Measurements from ENCODE around the gene KANK4.

KANK4 gene

GRCh38 chr1:62301726-62302390 is 17.4 kb downstream of the KANK4 start:
- Mint-ChIP-seq H3K4me1 (ENCODE audit: low read depth) (no peaks in the 10 kb centered on the region), H3K27ac (no peak overlapping the region), H3K27me3 (no peaks in the 10 kb centered on the region), H3K36me3 (no peaks in the 10 kb centered on the region), H3K4me3 (no peak overlapping the region), H3K9me3 (ENCODE audit: low read depth) (no peaks in the 10 kb centered on the region)

GRCh38 chr1:62299426-62300200 is 19.6 kb downstream of the KANK4 start:
- Mint-ChIP-seq H3K4me1 (ENCODE audit: low read depth) (peaks cover 14% of the 10 kb centered on the region), H3K27ac (no peak overlapping the region), H3K9me3 (ENCODE audit: low read depth) (no peaks in the 10 kb centered on the region), H3K4me3 (no peak overlapping the region), H3K27me3 (no peaks in the 10 kb centered on the region), H3K36me3 (no peaks in the 10 kb centered on the region)

- H3K36me3 Mint-ChIP-seq = no peaks in the 10 kb centered on the region
- peaks cover 14% of the 10 kb centered on the region for H3K4me1 Mint-ChIP-seq (ENCODE audit: low read depth)
- H3K27ac Mint-ChIP-seq = no peak overlapping the region
- H3K27me3 Mint-ChIP-seq = peaks cover 2% of the 10 kb centered on the region
- H3K9me3 Mint-ChIP-seq (ENCODE audit: low read depth) = no peaks in the 10 kb centered on the region
- peak overlapping the region; percentile 15 for H3K4me3 Mint-ChIP-seq
Measured at GRCh38 chr1:62295921-62296491, 23.2 kb downstream of the KANK4 start.

GRCh38 chr1:62294261-62294660 is 25.0 kb downstream of the KANK4 start:
- H3K4me3 Mint-ChIP-seq = no peak overlapping the region
- no peaks in the 10 kb centered on the region for H3K9me3 Mint-ChIP-seq (ENCODE audit: low read depth)
- H3K36me3 Mint-ChIP-seq = peaks cover 3% of the 10 kb centered on the region
- no peak overlapping the region for H3K27ac Mint-ChIP-seq
- H3K27me3 Mint-ChIP-seq = peaks cover 5% of the 10 kb centered on the region
- peaks cover 14% of the 10 kb centered on the region for H3K4me1 Mint-ChIP-seq (ENCODE audit: low read depth)

DNA sequence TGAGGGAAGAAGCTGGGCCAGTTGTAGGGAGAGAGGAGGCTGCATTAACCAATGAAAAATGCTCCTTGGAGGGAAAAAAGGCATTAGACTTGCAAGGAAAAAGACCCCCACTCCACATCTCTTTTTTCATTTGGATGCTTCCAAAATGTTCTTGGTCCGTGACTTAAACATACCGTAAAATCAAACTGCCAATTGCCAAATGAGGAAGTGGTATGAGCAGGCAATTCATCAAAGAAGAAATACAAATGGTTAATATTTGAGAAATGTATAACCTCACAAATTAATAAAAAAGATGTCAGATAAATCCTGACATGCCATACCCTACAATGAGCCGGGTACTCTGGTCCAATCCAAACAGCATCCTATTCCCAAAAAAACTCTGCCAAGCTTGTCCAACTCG is 30.6 kb downstream of the KANK4 start:
- H3K36me3 Mint-ChIP-seq = peaks cover 3% of the 10 kb centered on the region
- no peaks in the 10 kb centered on the region for H3K4me1 Mint-ChIP-seq (ENCODE audit: low read depth)
- H3K4me3 Mint-ChIP-seq = no peak overlapping the region

DNA sequence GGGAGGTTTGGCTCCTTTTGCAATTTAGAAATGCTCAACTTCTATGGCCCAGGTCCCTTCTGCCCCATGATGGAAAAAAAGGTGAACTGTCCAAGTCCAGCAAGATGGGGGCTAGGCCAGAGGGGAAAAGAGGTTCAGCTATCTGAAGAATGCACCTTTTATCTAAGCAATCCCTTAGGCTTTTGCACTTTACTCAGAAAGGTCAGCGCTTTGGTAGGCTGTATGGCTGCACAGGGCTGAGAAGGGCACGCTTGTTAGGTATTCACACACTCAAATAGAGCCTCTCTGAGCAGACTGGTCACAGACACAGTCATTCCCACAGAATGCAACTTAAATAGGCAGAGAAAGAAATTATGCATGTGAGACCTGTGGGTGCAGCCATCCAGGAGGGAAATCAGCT is 31.0 kb downstream of the KANK4 start:
- Mint-ChIP-seq H3K27ac (no peak overlapping the region), H3K9me3 (ENCODE audit: low read depth) (no peaks in the 10 kb centered on the region), H3K36me3 (peaks cover 3% of the 10 kb centered on the region), H3K4me3 (no peak overlapping the region), H3K27me3 (peaks cover 15% of the 10 kb centered on the region), H3K4me1 (ENCODE audit: low read depth) (no peaks in the 10 kb centered on the region)

More for the DNA sequence above, 30.6 kb downstream of the KANK4 start:
- no peak overlapping the region for H3K27ac Mint-ChIP-seq
- peaks cover 15% of the 10 kb centered on the region for H3K27me3 Mint-ChIP-seq
- H3K9me3 Mint-ChIP-seq (ENCODE audit: low read depth) = no peaks in the 10 kb centered on the region

GRCh38 chr1:62286786-62287224 is 32.4 kb downstream of the KANK4 start:
- H3K36me3 Mint-ChIP-seq = peaks cover 3% of the 10 kb centered on the region
- peaks cover 14% of the 10 kb centered on the region for H3K27me3 Mint-ChIP-seq
- no peaks in the 10 kb centered on the region for H3K4me1 Mint-ChIP-seq (ENCODE audit: low read depth)
- no peak overlapping the region for H3K27ac Mint-ChIP-seq
- no peaks in the 10 kb centered on the region for H3K9me3 Mint-ChIP-seq (ENCODE audit: low read depth)
- no peak overlapping the region for H3K4me3 Mint-ChIP-seq

DNA sequence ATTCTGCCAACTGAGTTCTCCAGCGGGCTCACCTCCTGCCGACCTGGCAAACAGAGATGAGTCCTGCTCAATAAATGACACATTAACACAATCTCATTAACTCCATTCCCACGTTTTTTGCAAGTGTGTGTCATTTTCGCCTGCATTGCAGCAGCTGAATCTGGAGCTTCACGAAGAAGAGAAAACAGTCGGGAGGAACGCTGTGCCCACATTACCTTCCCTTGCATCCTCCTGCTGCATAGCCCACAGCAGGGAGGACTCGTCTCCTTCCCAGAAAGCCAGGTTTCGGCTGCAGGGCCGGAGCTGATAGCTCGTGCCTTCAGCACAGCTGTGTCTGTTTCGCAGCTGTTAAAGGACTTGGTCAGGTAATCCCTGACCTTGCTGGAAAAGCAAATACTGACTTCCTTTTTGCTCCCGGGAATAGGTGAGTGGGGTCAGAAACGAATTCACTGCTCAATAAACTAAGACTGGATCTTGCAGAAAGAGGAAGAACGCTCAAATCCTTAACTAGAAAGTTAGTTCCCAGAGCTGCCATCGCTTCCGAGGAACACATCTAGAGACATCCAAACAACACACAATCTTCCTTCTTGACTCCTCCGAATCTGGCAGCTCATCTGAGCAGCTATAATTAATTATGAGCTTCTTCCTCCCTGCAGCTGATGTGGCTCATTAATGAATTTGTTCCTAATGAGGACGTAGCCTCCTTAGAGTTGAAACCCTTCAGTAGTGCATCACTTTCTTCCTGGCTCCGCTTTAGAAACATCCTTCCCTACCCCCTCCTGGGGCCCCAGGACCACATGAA is 33.0 kb downstream of the KANK4 start:
- Mint-ChIP-seq H3K4me1 (ENCODE audit: low read depth) (no peaks in the 10 kb centered on the region), H3K4me3 (no peak overlapping the region), H3K9me3 (ENCODE audit: low read depth) (no peaks in the 10 kb centered on the region), H3K27ac (no peak overlapping the region), H3K27me3 (peaks cover 14% of the 10 kb centered on the region), H3K36me3 (peaks cover 3% of the 10 kb centered on the region)

GRCh38 chr1:62285440-62285839 is 33.8 kb downstream of the KANK4 start:
- Mint-ChIP-seq H3K27me3 (peaks cover 13% of the 10 kb centered on the region), H3K9me3 (ENCODE audit: low read depth) (no peaks in the 10 kb centered on the region), H3K27ac (no peak overlapping the region), H3K4me3 (no peak overlapping the region), H3K4me1 (ENCODE audit: low read depth) (no peaks in the 10 kb centered on the region), H3K36me3 (peaks cover 2% of the 10 kb centered on the region)

GRCh38 chr1:62283986-62284385 is 35.2 kb downstream of the KANK4 start:
- H3K9me3 Mint-ChIP-seq (ENCODE audit: low read depth) = no peaks in the 10 kb centered on the region
- H3K27me3 Mint-ChIP-seq = peaks cover 12% of the 10 kb centered on the region
- H3K36me3 Mint-ChIP-seq = peaks cover 2% of the 10 kb centered on the region
- H3K4me1 Mint-ChIP-seq (ENCODE audit: low read depth) = no peaks in the 10 kb centered on the region
- H3K4me3 Mint-ChIP-seq = no peak overlapping the region
- no peak overlapping the region for H3K27ac Mint-ChIP-seq

- H3K27ac Mint-ChIP-seq = no peak overlapping the region
- H3K27me3 Mint-ChIP-seq = peaks cover 12% of the 10 kb centered on the region
- no peak overlapping the region for H3K4me3 Mint-ChIP-seq
- H3K4me1 Mint-ChIP-seq (ENCODE audit: low read depth) = no peaks in the 10 kb centered on the region
- no peaks in the 10 kb centered on the region for H3K9me3 Mint-ChIP-seq (ENCODE audit: low read depth)
- H3K36me3 Mint-ChIP-seq = peaks cover 2% of the 10 kb centered on the region
Measured at GRCh38 chr1:62282909-62283755, 36.1 kb downstream of the KANK4 start.

DNA sequence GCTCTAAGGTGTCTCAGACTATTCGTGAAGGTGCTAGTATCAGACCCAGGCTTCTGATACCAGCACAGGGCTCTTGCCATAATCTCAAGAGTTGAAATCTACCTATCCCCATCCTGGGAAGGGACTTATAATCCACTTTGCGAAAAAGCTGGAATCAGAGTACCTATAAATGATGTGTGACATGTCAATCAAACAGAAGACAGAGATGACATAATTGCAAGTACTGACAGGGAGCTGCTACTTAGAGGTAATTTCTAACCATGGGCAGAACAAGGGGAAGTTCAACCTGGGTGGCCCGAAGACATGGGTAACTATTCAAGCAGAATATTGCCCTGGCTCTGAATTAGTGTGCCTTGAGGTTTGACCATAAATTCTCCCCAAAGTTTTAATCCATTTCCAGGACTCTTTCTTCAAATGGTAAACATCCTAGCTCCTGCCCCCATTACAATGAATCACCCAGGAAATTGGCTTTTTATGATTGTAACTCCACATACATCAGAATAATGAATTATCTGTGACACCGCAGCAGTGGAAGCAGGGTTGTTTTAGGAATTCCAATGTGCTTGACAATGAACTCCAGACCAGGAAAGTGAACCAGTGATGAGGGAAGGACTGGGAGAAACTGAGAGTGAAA is 37.2 kb downstream of the KANK4 start:
- H3K4me1 Mint-ChIP-seq (ENCODE audit: low read depth) = no peaks in the 10 kb centered on the region
- peaks cover 6% of the 10 kb centered on the region for H3K9me3 Mint-ChIP-seq (ENCODE audit: low read depth)
- H3K27ac Mint-ChIP-seq = no peak overlapping the region
- H3K27me3 Mint-ChIP-seq = peaks cover 12% of the 10 kb centered on the region
- H3K36me3 Mint-ChIP-seq = peaks cover 8% of the 10 kb centered on the region
- no peak overlapping the region for H3K4me3 Mint-ChIP-seq

DNA sequence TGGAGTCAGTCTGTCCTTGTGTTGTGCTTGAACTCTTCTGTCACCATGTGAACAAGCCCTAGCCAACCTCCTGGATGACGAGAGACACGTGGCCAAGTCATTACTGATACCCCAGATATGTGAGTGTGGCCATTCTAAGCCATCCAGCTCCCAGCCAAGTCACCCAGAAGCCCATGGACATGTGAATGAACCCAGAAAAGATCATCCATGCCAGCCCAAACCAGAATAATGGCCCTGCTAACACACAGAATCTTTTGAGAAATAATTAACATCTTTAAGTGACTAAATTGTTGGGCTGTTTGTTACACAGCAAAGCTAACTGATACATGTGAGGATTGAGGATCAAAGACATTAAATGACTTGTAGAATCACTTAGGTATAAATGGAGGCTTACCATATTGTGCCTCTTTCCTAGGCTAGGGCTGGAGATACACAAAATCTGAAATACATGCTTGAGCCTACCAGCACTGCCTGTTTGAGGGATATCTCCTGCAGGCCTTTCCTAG is 38.2 kb downstream of the KANK4 start:
- H3K9me3 Mint-ChIP-seq (ENCODE audit: low read depth) = peaks cover 6% of the 10 kb centered on the region
- no peak overlapping the region for H3K4me3 Mint-ChIP-seq
- H3K27me3 Mint-ChIP-seq = peaks cover 8% of the 10 kb centered on the region
- H3K36me3 Mint-ChIP-seq = peaks cover 11% of the 10 kb centered on the region
- H3K4me1 Mint-ChIP-seq (ENCODE audit: low read depth) = no peaks in the 10 kb centered on the region
- no peak overlapping the region for H3K27ac Mint-ChIP-seq

Data from activated naive CD8-positive, alpha-beta T cell (primary cell).